KOPT-K1 (cell line): Measurements from ENCODE around the gene HS2ST1.

Experiments
- H3K27ac ChIP-seq: fragments of 200-600 bp; sonication (generic); 2 replicates; pipeline ENCODE4 v1.5.1; 2016; ENCODE audit warnings: antibody characterized with exemption, mild to moderate bottlenecking, low read depth, low read length; ENCODE audit not compliant: poor library complexity, severe bottlenecking
- H3K36me3 ChIP-seq: fragments of 200-600 bp; sonication (generic); 2 replicates; pipeline ENCODE4 v1.5.1; 2017; ENCODE audit warnings: antibody characterized with exemption, mild to moderate bottlenecking, low read length, moderate library complexity; ENCODE audit not compliant: insufficient read depth
- H3K9me3 ChIP-seq: fragments of 200-600 bp; sonication (generic); 2 replicates; pipeline ENCODE4 v1.5.1; 2017; ENCODE audit warnings: antibody characterized with exemption, low read length, mild to moderate bottlenecking; ENCODE audit not compliant: insufficient read depth, poor library complexity, severe bottlenecking

The HS2ST1 gene

DNA sequence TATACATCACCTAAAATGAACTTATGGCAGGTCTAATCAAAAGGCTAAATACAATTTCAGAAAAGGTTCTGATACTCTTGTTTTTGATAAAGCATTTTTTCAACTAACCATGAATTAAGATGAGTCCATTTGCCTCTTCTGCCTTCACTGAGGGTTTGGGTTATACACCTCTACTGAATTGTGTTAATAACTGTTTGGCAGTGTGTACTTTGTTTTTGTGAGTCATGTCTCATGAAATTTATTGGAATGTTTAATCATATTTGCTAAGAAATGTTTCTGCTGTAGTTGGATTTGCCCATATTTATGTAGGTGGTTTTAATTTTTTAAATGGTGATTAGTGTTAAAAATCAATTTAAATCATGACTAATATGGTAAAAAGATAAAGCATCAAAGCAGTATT lies 190.5 kb downstream of the HS2ST1 start:
- H3K27ac ChIP-seq: no peak overlapping the region
- H3K36me3 ChIP-seq: peaks cover 21% of the 10 kb centered on the region
- H3K9me3 ChIP-seq: peaks cover 10% of the 10 kb centered on the region

DNA sequence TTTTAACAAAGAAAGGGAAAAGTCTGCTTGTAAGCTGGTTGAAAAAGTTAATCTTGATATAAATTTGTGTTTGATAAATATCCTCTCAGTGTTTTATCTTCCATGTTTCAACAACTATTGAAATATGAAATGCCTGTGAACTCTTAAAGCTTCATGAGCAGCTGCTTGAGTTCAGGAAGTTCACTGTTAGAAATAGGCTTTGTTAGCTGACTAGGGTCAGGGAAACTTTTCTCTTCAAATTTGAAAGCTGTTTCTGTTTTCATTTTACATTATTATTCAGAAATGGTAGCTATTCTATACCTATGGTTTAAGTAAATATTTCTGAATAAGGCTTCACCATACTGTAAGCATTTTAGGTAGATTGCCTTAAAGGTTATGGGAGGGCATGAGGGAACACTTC lies 191.7 kb downstream of the HS2ST1 start:
- peaks cover 12% of the 10 kb centered on the region for H3K36me3 ChIP-seq
- no peak overlapping the region for H3K27ac ChIP-seq
- no peaks in the 10 kb centered on the region for H3K9me3 ChIP-seq

DNA sequence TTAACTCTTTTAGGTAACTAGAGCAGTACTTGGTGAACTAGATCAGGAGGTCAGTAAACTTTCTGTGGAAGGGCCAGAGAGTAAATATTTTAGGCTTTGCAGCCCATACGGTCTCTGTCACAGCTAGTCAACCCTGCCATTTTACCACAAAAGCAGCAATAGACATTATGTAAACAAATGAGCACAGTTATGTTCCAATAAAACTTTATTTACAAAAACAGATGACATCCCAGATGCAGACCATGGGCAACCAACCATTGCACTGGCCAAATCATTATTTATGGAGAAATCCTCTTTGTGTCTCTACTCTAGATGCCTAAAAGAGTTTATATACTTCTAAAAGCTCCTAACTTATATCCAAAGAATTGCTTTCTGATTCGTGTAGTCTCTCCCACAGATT lies 192.4 kb downstream of the HS2ST1 start:
- no peaks in the 10 kb centered on the region for H3K9me3 ChIP-seq
- H3K27ac ChIP-seq: no peak overlapping the region
- H3K36me3 ChIP-seq: peaks cover 12% of the 10 kb centered on the region

DNA sequence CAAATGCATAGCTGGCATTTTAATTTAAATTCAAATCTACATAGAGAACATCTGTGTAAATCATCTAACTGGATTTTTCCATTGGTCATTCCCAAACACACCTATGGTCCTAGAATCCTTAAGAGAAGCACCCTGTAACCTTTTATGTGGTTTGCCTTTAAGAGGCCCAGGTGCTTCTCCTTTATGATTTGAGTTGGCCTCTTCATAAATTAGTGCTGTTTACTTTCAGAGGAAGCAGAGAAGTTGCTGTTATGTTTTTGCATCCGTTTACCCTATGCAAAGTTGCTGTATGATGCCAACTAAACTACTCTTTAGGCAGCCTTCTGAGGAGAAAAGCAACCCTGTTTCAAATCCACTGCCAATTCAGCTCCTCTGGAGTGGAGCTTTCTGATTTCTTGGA lies 193.8 kb downstream of the HS2ST1 start:
- peaks cover 12% of the 10 kb centered on the region; the same call in 1 of the 2 replicates for H3K36me3 ChIP-seq

DNA sequence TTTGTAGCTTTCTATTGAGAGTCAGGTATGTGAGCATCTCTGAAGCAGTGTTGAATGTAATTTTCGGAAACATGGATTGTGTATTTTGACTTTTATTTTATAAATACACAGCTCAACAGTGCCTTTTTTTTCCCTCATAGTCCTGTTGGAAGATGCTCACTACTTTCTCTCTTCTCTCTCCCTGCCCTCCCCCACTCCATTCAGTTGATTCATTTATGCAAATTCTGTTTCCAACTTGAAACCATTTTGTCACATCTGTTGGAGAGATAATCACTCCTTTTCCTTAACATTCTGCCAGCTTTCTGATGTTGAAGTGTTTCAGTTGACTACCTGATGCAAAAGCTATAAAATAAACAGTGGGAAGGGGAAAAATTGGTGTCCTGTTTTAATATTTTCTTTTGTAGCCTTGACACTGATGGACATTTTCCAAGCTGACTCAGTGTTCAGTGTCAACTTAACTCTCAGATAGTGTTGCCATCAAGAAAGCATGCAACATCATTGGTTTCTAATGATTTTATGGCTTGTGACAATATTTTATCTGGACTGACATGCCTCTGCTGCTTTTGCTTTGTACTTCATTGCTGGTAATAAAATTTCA lies 194.5 kb downstream of the HS2ST1 start:
- H3K36me3 ChIP-seq: peaks cover 12% of the 10 kb centered on the region; the same call in 1 of the 2 replicates
- no peak overlapping the region for H3K27ac ChIP-seq
- no peaks in the 10 kb centered on the region for H3K9me3 ChIP-seq

More for the DNA sequence above, 193.8 kb downstream of the HS2ST1 start:
- Histone ChIP-seq H3K27ac (no peak overlapping the region), H3K9me3 (no peaks in the 10 kb centered on the region)

DNA sequence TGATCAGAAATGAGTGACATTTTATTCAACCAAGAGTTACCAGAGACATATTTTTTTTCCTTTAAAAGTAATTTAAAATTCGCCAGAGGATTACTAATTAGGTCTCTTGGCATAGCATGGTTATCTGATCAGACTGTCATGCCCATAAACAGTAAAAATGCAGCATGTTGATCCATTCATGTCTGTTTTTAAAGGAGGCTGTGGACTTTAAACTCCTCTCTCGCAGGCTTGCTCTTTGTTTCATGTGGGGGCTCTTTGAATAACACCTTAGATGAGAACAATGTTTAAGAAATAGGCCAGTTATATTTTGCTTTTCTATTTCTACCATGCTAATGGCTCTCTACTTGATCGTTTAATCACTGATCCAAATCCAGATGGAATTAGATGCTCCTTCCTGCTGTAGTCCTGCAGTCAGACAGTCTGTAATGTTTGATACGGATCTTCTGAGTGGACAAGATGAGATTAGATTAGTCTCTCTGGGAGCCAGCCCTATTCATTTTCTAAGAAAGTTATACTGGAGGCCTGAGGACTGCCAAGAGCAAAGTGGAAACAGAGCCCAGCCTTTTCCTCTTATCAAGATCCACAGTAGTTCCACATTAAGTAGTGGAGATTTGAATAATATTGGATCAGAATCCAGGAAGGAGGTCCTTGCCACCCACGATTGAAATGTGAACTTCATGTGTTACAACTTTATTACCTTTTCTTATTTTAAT lies 197.4 kb downstream of the HS2ST1 start:
- H3K36me3 ChIP-seq: no peaks in the 10 kb centered on the region
- H3K27ac ChIP-seq: no peak overlapping the region

DNA sequence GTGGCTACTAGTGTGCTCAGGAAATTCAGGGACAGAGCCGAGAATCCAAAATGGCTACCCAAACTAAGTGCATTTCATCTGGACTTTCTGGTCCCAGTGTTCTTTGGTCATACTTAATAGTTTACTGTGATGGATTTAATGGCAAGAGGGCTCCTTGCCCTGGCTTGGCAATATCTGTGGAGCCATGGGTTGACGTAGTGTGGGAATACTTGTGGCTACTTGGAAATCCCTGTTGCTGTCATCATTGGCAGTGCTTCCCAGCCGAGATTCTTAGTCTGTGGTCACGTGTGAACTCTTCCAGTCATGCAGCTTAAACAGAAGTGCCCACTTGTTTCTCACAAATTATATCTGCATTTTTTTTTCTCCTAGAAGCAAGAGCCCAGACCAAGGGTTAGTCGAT lies 198.9 kb downstream of the HS2ST1 start:
- no peaks in the 10 kb centered on the region for H3K36me3 ChIP-seq
- no peaks in the 10 kb centered on the region for H3K9me3 ChIP-seq
- no peak overlapping the region for H3K27ac ChIP-seq

More for the DNA sequence above, 197.4 kb downstream of the HS2ST1 start:
- H3K9me3 ChIP-seq: no peaks in the 10 kb centered on the region

DNA sequence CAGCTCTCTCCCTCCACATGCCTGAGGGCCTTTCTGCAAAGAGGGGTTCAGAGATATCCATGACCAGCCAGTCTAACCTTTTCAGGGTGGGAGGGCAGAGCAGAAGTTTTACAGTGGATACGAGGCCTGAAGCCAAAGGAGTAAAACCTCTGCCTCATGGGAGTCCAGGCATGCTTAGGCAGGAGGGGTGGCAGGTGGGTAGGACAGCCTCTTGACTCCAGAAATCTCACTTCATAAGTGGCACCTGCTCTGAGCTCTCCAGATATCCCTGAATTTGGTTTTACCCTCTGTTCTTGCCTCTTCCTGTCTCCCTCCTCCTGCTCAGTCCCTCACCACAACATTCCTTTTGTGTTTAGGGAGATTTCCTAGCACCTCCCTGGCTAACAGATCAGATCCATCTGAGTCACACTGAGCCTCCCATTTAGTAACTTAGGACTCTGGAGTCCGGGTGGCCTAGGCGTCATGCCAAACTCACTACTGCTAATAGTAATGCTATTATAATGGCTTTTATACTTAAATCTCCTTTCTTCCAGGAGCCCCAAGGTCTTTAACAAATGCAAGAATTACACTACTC lies 201.0 kb downstream of the HS2ST1 start:
- Histone ChIP-seq H3K36me3 (no peaks in the 10 kb centered on the region), H3K27ac (no peak overlapping the region), H3K9me3 (no peaks in the 10 kb centered on the region)

DNA sequence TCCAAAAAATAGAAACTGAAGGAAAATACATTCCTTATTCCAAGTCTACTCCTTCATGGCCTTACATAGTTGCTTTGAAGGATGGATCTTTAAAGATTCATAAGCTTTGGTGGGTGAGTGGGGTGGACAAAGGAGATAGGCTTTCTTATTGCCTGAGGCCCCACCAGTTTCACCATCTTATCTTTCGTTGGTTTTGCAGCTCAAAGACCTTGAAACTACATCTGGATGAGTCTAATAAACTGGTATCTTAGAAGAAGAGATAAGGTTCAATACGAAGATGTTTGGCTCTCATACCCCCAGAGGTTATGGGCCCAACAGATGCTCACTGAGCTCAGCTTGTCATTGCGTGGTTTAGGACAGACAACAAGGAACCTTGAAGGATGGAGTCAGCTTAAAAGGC lies 201.5 kb downstream of the HS2ST1 start:
- Histone ChIP-seq H3K36me3 (no peaks in the 10 kb centered on the region), H3K9me3 (no peaks in the 10 kb centered on the region), H3K27ac (no peak overlapping the region)

DNA sequence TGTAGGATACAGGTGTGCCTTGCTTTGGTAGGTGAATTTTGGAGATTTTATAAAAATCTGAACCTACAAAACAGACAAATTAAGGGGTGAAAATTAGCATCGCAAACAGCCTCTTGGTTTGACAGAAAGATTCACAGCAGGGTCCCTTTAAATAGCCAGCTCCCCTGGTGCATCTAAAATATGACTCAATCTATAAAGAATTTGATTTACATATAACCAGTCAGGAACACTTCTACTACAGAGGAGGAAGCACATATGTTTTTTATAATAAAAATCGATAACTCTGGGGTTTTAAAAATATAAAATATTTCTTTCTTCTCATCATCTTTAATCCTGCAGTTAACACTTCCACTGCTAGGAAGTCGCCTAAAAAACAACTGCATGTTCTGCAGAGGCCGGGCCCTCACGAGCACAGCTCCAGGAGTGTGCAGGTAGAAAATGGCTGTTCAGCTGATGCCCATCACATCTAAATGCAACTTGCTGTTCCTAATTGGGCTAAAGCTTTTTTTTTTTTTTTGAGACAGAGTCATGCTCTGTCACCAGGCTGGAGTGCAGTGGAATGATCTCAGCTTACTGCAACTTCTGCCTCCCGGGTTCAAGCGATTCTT lies 203.4 kb downstream of the HS2ST1 start:
- H3K9me3 ChIP-seq: no peaks in the 10 kb centered on the region
- no peak overlapping the region for H3K27ac ChIP-seq

DNA sequence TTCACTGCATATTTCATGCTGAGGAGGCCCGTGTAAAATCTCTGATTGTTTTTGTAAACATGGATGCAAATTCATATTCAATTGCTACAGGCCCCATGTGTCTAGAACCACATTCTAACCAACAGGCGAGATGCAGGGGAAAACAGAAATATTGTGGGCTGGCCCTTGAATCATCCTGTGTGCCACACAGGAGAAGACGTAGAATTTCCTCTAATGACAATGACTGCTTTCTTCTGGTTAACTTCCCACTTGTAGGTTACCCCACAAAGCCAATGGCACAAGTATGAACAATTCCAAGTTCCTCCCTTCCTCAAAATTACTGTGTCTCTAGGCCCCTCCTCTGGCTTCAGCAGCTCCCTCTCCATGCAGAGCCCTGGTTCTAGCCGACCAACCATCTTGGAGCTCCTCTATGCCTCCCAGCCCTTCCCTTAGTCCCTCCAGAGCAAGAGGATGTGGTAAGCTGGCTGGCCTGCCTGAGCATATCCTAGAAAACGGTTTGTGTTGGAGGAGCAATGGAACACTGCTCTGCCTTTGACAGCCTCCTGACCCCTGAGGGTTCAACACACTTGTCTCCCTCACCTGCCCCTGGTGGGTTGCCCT lies 205.2 kb downstream of the HS2ST1 start:
- Histone ChIP-seq H3K36me3 (no peaks in the 10 kb centered on the region), H3K27ac (no peak overlapping the region), H3K9me3 (no peaks in the 10 kb centered on the region)

More for the DNA sequence above, 203.4 kb downstream of the HS2ST1 start:
- no peaks in the 10 kb centered on the region for H3K36me3 ChIP-seq

DNA sequence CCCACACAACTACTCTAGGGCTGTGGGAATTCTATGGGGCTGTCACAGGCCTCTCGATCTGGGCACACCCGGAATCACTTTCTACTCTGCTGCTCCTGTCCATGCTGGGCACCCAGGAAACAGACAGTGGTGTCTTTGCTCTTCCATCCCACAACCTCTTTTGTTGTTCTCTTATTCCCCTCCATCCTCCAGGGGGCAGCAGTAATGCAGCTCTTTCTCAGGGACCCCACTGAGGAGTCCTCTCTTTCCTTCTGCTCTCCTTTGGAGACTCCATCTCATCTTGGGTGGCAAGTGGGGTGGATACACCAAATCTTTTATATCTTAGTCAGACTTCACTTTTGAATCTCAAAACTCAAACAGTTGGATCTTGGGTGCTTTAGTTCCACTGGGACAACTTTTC lies 206.3 kb downstream of the HS2ST1 start:
- Histone ChIP-seq H3K27ac (no peak overlapping the region), H3K36me3 (no peaks in the 10 kb centered on the region), H3K9me3 (no peaks in the 10 kb centered on the region)

DNA sequence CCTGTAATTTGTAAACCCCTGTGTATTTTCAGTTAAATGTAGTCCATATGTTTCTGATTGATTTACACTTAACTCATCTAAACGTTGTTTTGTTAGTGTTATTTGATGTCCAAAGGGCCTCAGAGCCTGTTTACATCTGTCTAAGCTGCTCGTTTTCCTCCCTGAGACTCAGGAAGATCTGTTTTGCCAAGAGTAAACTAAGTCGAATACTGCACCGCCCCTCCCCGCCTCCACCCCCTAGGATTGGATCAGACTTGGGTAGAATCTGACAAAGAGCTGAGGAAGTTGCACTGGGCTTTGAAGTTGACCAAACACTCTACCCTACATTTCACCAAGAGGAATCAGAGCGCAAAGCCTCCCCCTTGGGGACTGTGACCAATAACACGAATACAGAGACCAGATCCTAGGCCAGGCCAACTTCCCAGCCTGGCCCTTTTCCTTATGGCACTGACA lies 207.3 kb downstream of the HS2ST1 start:
- Histone ChIP-seq H3K9me3 (no peaks in the 10 kb centered on the region), H3K27ac (no peak overlapping the region), H3K36me3 (no peaks in the 10 kb centered on the region)

DNA sequence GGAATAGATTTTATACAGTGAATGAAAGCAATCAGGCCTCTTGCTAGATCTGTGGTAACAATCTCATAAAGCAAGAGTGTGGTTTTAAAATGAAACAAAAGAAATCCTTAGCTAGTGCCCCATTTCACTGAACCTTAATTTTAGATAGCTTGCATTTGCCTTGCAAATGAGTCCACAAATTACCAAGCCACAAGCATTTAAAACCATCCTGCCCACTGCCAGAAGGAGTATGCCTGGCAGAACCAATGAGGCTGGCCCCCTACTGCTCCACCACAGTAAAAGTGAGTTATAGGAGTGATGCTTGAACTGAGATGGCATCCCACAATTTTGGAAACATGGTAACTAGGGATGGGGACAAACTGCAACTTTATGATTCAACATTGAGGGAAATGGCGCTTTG lies 207.8 kb downstream of the HS2ST1 start:
- no peak overlapping the region for H3K27ac ChIP-seq
- no peaks in the 10 kb centered on the region for H3K9me3 ChIP-seq
- H3K36me3 ChIP-seq: no peaks in the 10 kb centered on the region

DNA sequence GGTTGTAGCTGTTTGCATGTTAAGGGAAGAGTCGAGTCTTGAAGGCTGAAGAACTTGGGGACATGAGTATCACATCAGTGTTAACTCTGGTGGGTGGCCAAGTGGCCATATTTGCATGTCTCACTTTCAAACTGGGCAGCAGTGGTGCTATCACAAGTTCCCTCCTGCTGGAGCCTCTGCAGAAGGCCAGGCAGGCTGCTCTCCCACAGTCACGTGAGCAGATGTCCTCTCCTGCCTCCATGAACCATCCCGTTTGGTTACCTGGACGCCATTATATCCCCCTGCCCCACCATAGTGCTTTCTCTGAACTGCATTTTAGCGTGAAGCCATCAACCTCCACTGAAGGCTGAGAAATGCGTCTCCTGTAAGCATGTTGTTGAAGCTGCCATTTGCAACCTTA lies 209.2 kb downstream of the HS2ST1 start:
- Histone ChIP-seq H3K27ac (no peak overlapping the region), H3K36me3 (no peaks in the 10 kb centered on the region), H3K9me3 (no peaks in the 10 kb centered on the region)
